GM23338 (cell line): ENCODE results near the gene GLRA2. TPM values are rescaled to one million over a fixed set of nuclear protein-coding genes. Genes with fewer than 3 reads are reported as not detected.

ENCODE experiments used
- ATAC-seq: fragments of 200-7000 bp; cut with Tn5 transposase; 3 replicates; pipeline ENCODE4 v1.9.1; 2020
- DNase-seq: peaks from one replicate; pipeline ENCODE4 v3.0.0-alpha.2; 2015; ENCODE audit warnings: low spot score
- H2AFZ ChIP-seq: fragments of 200-600 bp; sonication (generic); 2 replicates; pipeline ENCODE4 v1.8.0; 2016; ENCODE audit warnings: antibody characterized with exemption, mild to moderate bottlenecking, moderate library complexity
- H3F3A ChIP-seq: fragments of 200-600 bp; sonication (generic); replicated peaks from 2 replicates; pipeline ENCODE4 v1.8.0; 2017; ENCODE audit warnings: antibody characterized with exemption, mixed run types, low read depth
- H3K27ac ChIP-seq: fragments of 200-600 bp; sonication (generic); 2 replicates; pipeline ENCODE4 v1.6.1; 2016; ENCODE audit warnings: low read depth
- H3K27me3 ChIP-seq: fragments of 200-600 bp; sonication (generic); 2 replicates; pipeline ENCODE4 v1.8.0; 2016; ENCODE audit warnings: mild to moderate bottlenecking, mixed run types, moderate library complexity; ENCODE audit not compliant: insufficient read depth
- H3K36me3 ChIP-seq: fragments of 200-600 bp; sonication (generic); 2 replicates; pipeline ENCODE4 v1.8.0; 2016; ENCODE audit warnings: mild to moderate bottlenecking; ENCODE audit not compliant: insufficient read depth
- H3K4me1 ChIP-seq: fragments of 200-600 bp; sonication (generic); 2 replicates; pipeline ENCODE4 v1.8.0; 2016; ENCODE audit warnings: mild to moderate bottlenecking, moderate library complexity; ENCODE audit not compliant: insufficient read depth
- H3K4me2 ChIP-seq: fragments of 200-600 bp; sonication (generic); 2 replicates; pipeline ENCODE4 v1.7.1; 2017; ENCODE audit warnings: mixed run types
- H3K4me3 ChIP-seq: fragments of 200-600 bp; sonication (generic); 2 replicates; pipeline ENCODE4 v1.6.1; 2016; ENCODE audit warnings: mixed run types
- H3K79me2 ChIP-seq: fragments of 200-600 bp; sonication (generic); replicated peaks from 2 replicates; pipeline ENCODE4 v1.8.0; 2017; ENCODE audit warnings: mild to moderate bottlenecking; ENCODE audit not compliant: insufficient read depth
- H3K9me2 ChIP-seq: fragments of 200-600 bp; sonication (generic); 2 replicates; pipeline ENCODE4 v1.8.0; 2017; ENCODE audit not compliant: insufficient read depth
- H4K20me1 ChIP-seq: fragments of 200-600 bp; sonication (generic); replicated peaks from 2 replicates; pipeline ENCODE4 v1.8.0; 2017; ENCODE audit warnings: mild to moderate bottlenecking; ENCODE audit not compliant: insufficient read depth
- H3K27ac Mint-ChIP-seq: 2 replicates; pipeline ENCODE4 v1.8.0; 2020; ENCODE audit warnings: inconsistent platforms, mild to moderate bottlenecking, moderate library complexity, mixed read lengths
- H3K27me3 Mint-ChIP-seq: 3 replicates; pipeline ENCODE4 v1.8.0; 2022; ENCODE audit warnings: low read depth, mild to moderate bottlenecking, moderate library complexity, mixed read lengths, inconsistent platforms; ENCODE audit not compliant: insufficient read depth, poor library complexity
- H3K36me3 Mint-ChIP-seq: 3 replicates; pipeline ENCODE4 v1.8.0; 2021; ENCODE audit warnings: low read depth, mild to moderate bottlenecking, inconsistent platforms, moderate library complexity, mixed read lengths
- H3K4me1 Mint-ChIP-seq: 3 replicates; pipeline ENCODE4 v1.8.0; 2020; ENCODE audit warnings: mild to moderate bottlenecking, inconsistent platforms, mixed read lengths
- H3K4me3 Mint-ChIP-seq: 3 replicates; pipeline ENCODE4 v1.8.0; 2021; ENCODE audit warnings: moderate library complexity, mild to moderate bottlenecking, inconsistent platforms, mixed read lengths
- H3K9me3 Mint-ChIP-seq: 3 replicates; pipeline ENCODE4 v1.8.0; 2020; ENCODE audit warnings: moderate library complexity, mild to moderate bottlenecking, inconsistent platforms, mixed read lengths
- CREB1 ChIP-seq: fragments of 250-450 bp; sonication (Bioruptor Pico); IDR thresholded peaks from 2 replicates; pipeline ENCODE4 v1.5.0; 2020; ENCODE audit warnings: low read depth, mild to moderate bottlenecking, moderate library complexity
- EZH2phosphoT487 ChIP-seq: fragments of 200-600 bp; sonication (generic); IDR thresholded peaks from one replicate; pipeline ENCODE4 v1.8.1; 2018; ENCODE audit warnings: antibody characterized with exemption; ENCODE audit not compliant: unreplicated experiment
- JUNB ChIP-seq: IDR thresholded peaks from one replicate; pipeline ENCODE4 v1.6.1; 2016; ENCODE audit warnings: antibody characterized with exemption; ENCODE audit not compliant: unreplicated experiment
- NANOG ChIP-seq: IDR thresholded peaks from 2 replicates; pipeline ENCODE4 v1.6.1; 2016; ENCODE audit warnings: antibody characterized with exemption, borderline replicate concordance
- POLR2AphosphoS5 ChIP-seq: IDR thresholded peaks from 2 replicates; pipeline ENCODE4 v1.6.1; 2016; ENCODE audit warnings: antibody characterized with exemption, low read depth
- STAT1 ChIP-seq: IDR thresholded peaks from one replicate; pipeline ENCODE4 v1.6.1; 2016; ENCODE audit warnings: antibody characterized with exemption; ENCODE audit not compliant: unreplicated experiment
- ZNF114 ChIP-seq: fragments of 250-450 bp; sonication (Bioruptor Pico); IDR thresholded peaks from 2 replicates; pipeline ENCODE4 v1.5.0; 2020; ENCODE audit warnings: mild to moderate bottlenecking, moderate library complexity
- ZNF331 ChIP-seq: fragments of 250-450 bp; sonication (Bioruptor Pico); IDR thresholded peaks from 2 replicates; pipeline ENCODE4 v1.5.0; 2020; ENCODE audit warnings: low read depth, mild to moderate bottlenecking, moderate library complexity
- polyA plus RNA-seq: library from polyadenylated mRNA; unstranded; fragments of >200 nt; fragmentation: Nextera tagmentation; extraction: Ambion mirVana; gene quantifications from 2 replicates; pipeline ENCODE4 v1.2.1, GENCODE V29; 2016
- total RNA-seq: library from RNA; depleted of rRNA; stranded (reverse); fragments of >200 nt; shearing (Covaris generic); gene quantifications from 2 replicates; pipeline ENCODE4 v1.2.3, GENCODE V29; 2014
- TF ChIP-seq, protein P1 (sequence below), 2 experiments: fragments of 200-600 bp in 1 of 2; sonication (generic) in 1 of 2; conservative IDR thresholded peaks; 2 replicates each; pipeline versions ENCODE4 v1.5.1 to v1.6.1; 2016 to 2017; ENCODE audit warnings: antibody characterized with exemption in 2 of 2, low read depth in 2 of 2, mild to moderate bottlenecking in 2 of 2, moderate library complexity in 1 of 2
- TF ChIP-seq, protein P2 (sequence below): IDR thresholded peaks from 2 replicates; pipeline ENCODE4 v1.6.1; 2016; ENCODE audit warnings: antibody characterized with exemption
- TF ChIP-seq, protein P3 (sequence below): IDR thresholded peaks from one replicate; pipeline ENCODE4 v1.6.1; 2018; ENCODE audit warnings: antibody characterized with exemption; ENCODE audit not compliant: unreplicated experiment

The GLRA2 gene
- total and polyA plus RNA-seq, 2 experiments from 2014 or later, result not detected

DNA sequence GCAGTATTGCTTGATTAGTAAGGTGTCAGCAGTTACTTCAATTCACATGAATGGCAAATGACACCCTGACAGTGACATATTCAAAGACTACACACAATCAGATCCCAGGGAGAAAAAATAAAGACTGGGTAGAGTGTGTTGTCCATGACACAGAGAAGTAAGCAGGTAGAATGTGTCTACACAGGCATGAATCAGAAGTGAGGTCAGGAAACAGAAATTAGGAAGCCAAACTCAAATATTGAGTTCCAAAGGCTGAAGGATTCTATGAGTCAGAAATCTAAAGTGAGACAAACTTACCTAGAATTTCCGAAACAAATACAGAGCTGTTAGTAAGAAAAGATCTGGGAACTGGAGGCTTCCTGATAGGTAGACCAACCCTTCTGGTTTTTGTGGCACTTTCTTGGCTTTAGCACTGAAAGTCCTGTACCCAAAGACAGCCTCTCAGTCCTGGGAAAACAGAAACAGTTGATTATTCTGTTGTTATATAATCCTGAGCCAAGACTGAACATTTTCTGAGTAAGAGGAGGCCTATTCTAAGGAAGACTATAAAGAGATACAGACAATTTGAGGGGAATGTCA lies 24.3 kb upstream of the GLRA2 start (continued):
- TF ChIP-seq, protein P1, sequence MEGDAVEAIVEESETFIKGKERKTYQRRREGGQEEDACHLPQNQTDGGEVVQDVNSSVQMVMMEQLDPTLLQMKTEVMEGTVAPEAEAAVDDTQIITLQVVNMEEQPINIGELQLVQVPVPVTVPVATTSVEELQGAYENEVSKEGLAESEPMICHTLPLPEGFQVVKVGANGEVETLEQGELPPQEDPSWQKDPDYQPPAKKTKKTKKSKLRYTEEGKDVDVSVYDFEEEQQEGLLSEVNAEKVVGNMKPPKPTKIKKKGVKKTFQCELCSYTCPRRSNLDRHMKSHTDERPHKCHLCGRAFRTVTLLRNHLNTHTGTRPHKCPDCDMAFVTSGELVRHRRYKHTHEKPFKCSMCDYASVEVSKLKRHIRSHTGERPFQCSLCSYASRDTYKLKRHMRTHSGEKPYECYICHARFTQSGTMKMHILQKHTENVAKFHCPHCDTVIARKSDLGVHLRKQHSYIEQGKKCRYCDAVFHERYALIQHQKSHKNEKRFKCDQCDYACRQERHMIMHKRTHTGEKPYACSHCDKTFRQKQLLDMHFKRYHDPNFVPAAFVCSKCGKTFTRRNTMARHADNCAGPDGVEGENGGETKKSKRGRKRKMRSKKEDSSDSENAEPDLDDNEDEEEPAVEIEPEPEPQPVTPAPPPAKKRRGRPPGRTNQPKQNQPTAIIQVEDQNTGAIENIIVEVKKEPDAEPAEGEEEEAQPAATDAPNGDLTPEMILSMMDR (conservative IDR thresholded peaks at IDR 0.05; ENCODE audit: low read depth in 2 of 2), result no peak
- TF ChIP-seq EZH2phosphoT487 (no peak), CREB1 (no peak), ZNF331 (CRISPR knock-in tag) (no peak), ZNF114 (CRISPR knock-in tag) (no peak)
- TF ChIP-seq, protein P2, sequence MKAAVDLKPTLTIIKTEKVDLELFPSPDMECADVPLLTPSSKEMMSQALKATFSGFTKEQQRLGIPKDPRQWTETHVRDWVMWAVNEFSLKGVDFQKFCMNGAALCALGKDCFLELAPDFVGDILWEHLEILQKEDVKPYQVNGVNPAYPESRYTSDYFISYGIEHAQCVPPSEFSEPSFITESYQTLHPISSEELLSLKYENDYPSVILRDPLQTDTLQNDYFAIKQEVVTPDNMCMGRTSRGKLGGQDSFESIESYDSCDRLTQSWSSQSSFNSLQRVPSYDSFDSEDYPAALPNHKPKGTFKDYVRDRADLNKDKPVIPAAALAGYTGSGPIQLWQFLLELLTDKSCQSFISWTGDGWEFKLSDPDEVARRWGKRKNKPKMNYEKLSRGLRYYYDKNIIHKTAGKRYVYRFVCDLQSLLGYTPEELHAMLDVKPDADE, result no peak

DNA sequence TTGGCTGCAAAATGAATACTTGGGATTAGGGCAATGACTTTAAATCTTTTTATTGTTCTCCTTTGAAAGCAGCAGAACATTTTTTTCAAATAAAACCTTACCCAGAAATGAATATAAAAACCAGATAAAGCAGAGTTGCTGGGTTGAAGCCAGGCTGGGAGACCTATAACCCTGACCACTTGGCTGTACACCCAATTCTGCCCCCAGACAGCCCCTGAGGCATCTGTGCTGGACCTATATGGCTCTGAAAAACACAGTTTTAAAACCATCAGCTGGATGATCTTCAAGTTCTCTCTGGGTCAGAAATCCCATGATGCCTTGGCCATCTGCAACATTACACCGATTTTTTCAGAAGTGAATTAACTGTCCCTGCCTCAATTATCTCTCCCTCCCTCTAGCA lies 23.7 kb upstream of the GLRA2 start:
- Histone ChIP-seq H4K20me1 (no peaks in the 10 kb centered on the region), H3K27me3 (no peaks in the 10 kb centered on the region), H3F3A (no peaks in the 10 kb centered on the region), H3K27ac (no peak overlapping the region), H3K4me3 (no peak overlapping the region), H3K79me2 (no peaks in the 10 kb centered on the region), H3K36me3 (no peaks in the 10 kb centered on the region), H2AFZ (no peak overlapping the region), H3K9me2 (no peaks in the 10 kb centered on the region), H3K4me1 (no peaks in the 10 kb centered on the region), H3K4me2 (no peak overlapping the region)
- Mint-ChIP-seq H3K4me1 (no peaks in the 10 kb centered on the region), H3K27me3 (no peaks in the 10 kb centered on the region), H3K9me3 (no peaks in the 10 kb centered on the region), H3K36me3 (no peaks in the 10 kb centered on the region), H3K4me3 (no peak overlapping the region), H3K27ac (no peak overlapping the region)
- ATAC-seq (no peak), DNase-seq (no peak)
- TF ChIP-seq CREB1 (no peak), NANOG (no peak), JUNB (no peak), POLR2AphosphoS5 (no peak), ZNF114 (CRISPR knock-in tag) (no peak), STAT1 (no peak)
- TF ChIP-seq, protein P2, result no peak
- TF ChIP-seq, protein P3, sequence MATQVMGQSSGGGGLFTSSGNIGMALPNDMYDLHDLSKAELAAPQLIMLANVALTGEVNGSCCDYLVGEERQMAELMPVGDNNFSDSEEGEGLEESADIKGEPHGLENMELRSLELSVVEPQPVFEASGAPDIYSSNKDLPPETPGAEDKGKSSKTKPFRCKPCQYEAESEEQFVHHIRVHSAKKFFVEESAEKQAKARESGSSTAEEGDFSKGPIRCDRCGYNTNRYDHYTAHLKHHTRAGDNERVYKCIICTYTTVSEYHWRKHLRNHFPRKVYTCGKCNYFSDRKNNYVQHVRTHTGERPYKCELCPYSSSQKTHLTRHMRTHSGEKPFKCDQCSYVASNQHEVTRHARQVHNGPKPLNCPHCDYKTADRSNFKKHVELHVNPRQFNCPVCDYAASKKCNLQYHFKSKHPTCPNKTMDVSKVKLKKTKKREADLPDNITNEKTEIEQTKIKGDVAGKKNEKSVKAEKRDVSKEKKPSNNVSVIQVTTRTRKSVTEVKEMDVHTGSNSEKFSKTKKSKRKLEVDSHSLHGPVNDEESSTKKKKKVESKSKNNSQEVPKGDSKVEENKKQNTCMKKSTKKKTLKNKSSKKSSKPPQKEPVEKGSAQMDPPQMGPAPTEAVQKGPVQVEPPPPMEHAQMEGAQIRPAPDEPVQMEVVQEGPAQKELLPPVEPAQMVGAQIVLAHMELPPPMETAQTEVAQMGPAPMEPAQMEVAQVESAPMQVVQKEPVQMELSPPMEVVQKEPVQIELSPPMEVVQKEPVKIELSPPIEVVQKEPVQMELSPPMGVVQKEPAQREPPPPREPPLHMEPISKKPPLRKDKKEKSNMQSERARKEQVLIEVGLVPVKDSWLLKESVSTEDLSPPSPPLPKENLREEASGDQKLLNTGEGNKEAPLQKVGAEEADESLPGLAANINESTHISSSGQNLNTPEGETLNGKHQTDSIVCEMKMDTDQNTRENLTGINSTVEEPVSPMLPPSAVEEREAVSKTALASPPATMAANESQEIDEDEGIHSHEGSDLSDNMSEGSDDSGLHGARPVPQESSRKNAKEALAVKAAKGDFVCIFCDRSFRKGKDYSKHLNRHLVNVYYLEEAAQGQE, result no peak
- TF ChIP-seq, protein P1 (conservative IDR thresholded peaks at IDR 0.05; ENCODE audit: low read depth in 2 of 2), result no peak
